ENCODE data around the gene PCYT1A. TPM values are rescaled to one million over a fixed set of nuclear protein-coding genes. Genes with fewer than 3 reads are reported as not detected.

The PCYT1A gene
- total RNA-seq, 1 donor from 2014 or later, result 74.4 TPM

DNA sequence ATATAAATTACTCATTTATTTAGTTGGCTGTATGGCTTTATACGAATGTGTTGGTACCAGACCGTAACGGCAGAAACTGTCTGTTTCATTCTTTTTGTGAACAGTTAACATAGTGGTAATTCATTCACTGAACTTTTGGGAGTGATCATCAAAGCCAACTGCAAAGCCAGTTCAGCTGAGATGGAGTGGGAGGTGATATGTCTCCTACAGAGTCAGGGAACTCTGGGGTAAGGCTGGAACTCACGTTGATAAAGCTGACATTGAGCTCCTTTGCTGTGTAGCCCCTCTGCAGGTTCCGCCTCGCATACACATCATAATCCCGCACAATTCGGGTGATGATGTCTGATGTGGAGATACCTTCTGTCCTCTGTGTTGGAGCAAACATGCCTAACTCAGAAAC lies 45.8 kb downstream of the PCYT1A start:
- TF ChIP-seq, protein P1, sequence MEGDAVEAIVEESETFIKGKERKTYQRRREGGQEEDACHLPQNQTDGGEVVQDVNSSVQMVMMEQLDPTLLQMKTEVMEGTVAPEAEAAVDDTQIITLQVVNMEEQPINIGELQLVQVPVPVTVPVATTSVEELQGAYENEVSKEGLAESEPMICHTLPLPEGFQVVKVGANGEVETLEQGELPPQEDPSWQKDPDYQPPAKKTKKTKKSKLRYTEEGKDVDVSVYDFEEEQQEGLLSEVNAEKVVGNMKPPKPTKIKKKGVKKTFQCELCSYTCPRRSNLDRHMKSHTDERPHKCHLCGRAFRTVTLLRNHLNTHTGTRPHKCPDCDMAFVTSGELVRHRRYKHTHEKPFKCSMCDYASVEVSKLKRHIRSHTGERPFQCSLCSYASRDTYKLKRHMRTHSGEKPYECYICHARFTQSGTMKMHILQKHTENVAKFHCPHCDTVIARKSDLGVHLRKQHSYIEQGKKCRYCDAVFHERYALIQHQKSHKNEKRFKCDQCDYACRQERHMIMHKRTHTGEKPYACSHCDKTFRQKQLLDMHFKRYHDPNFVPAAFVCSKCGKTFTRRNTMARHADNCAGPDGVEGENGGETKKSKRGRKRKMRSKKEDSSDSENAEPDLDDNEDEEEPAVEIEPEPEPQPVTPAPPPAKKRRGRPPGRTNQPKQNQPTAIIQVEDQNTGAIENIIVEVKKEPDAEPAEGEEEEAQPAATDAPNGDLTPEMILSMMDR (IDR thresholded peaks at IDR 0.05), result no peak
- Mint-ChIP-seq H3K36me3 (ENCODE audit: low read depth) (peaks cover 35% of the 10 kb centered on the region), H3K4me1 (ENCODE audit: low read depth) (peaks cover 5% of the 10 kb centered on the region), H3K9me3 (ENCODE audit: low read depth) (no peaks in the 10 kb centered on the region), H3K27ac (ENCODE audit: unreplicated experiment) (no peak overlapping the region), H3K27me3 (ENCODE audit: low read depth) (no peaks in the 10 kb centered on the region), H3K4me3 (ENCODE audit: unreplicated experiment) (no peak overlapping the region)
- no peak for DNase-seq (ENCODE audit: low spot score)

DNA sequence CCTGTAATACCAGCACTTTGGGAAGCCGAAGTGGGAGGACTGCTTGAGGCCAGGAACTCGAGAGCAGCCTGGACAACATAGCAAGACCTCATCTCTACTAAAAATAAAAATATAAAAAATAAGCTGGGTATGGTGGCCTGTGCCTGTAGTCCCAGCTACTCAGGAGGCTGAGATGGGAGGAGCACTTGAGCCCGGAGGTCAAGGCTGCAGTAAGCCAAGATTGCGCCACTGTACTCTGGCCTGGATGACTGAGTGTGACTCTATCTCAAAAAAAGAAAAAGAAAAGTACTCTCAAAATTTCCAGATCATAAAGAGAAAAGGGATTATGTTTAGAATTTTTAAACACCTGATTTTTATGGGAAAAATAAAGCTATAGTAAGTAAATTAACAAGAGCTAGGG lies 47.1 kb downstream of the PCYT1A start:
- DNase-seq (ENCODE audit: low spot score), result no peak
- no peak overlapping the region for H3K4me3 Mint-ChIP-seq (ENCODE audit: unreplicated experiment)
- H3K27ac Mint-ChIP-seq (ENCODE audit: unreplicated experiment), result no peak overlapping the region
- peaks cover 5% of the 10 kb centered on the region for H3K4me1 Mint-ChIP-seq (ENCODE audit: low read depth)
- H3K9me3 Mint-ChIP-seq (ENCODE audit: low read depth), result no peaks in the 10 kb centered on the region
- no peaks in the 10 kb centered on the region for H3K27me3 Mint-ChIP-seq (ENCODE audit: low read depth)
- TF ChIP-seq, protein P1 (IDR thresholded peaks at IDR 0.05), result no peak
- peaks cover 35% of the 10 kb centered on the region for H3K36me3 Mint-ChIP-seq (ENCODE audit: low read depth)

DNA sequence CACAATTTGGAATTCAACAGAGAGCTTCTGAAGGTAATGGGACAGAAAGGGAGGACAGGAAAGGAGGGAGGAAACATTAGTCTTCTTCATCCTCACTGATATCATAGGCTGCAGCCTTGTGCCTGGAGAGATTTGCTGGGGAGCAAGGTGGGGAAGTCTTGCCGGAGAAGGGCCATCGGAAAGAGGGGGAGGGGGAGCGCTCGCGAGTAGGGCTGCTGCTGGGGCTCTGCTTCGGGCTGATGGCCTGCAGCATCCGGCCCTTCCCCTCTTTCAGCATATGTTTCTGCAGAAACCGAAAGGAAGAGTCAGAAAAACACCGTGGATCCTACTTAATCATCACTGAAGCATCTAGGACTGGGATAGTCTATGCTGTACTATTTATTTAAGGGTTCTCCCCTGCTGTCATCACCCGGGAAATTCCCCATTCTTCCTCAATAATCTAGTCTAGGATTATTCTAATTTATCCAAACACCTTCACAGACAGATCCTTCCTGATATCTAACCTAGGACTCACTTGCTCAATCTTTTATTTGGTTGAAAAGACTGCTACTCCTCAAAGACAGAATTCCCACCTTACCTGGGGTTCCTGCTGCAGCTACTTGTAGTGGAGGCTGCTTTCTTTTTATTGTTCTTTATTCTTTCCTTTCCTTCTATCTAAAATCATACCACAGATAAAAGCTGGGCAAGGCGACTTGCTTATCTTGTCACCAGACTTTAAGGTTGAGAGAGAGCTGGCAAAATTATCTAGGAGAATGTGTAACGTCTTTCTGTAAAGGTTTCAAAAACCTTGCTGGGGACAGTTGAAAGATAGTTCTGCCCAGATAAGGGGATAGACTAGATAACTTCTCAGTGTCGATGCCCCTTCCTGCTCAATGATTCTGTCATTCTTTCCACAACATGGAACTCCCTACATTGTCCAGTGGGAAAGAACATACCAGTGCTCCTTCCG lies 48.6 kb downstream of the PCYT1A start:
- Mint-ChIP-seq H3K36me3 (ENCODE audit: low read depth) (peaks cover 33% of the 10 kb centered on the region), H3K27me3 (ENCODE audit: low read depth) (no peaks in the 10 kb centered on the region), H3K4me1 (ENCODE audit: low read depth) (peaks cover 5% of the 10 kb centered on the region), H3K9me3 (ENCODE audit: low read depth) (no peaks in the 10 kb centered on the region), H3K27ac (ENCODE audit: unreplicated experiment) (no peak overlapping the region), H3K4me3 (ENCODE audit: unreplicated experiment) (no peak overlapping the region)
- TF ChIP-seq, protein P1 (IDR thresholded peaks at IDR 0.05), result no peak
- no peak for DNase-seq (ENCODE audit: low spot score)

DNA sequence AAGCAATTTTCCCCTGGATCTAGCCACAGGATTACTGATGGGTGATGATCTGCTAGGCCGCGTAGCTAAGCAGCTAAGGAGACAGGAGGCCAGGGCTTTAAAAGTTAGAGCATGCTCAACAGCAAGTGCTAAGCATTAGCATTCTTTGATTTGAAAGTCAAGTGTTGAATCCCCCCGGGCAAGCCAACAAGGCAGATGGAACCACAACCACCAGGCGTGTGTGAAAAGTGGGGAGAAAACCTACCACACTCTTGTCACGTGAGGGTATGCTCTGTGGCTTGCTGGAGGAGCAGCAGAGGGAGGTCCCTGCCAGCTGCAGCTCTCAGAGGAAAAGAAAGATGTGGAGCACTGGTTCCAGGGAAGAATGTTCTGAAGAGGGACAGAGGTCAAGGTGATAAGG lies 50.3 kb downstream of the PCYT1A start:
- Mint-ChIP-seq H3K36me3 (ENCODE audit: low read depth) (peaks cover 43% of the 10 kb centered on the region), H3K27ac (ENCODE audit: unreplicated experiment) (no peak overlapping the region), H3K4me3 (ENCODE audit: unreplicated experiment) (no peak overlapping the region), H3K4me1 (ENCODE audit: low read depth) (peaks cover 5% of the 10 kb centered on the region), H3K27me3 (ENCODE audit: low read depth) (no peaks in the 10 kb centered on the region), H3K9me3 (ENCODE audit: low read depth) (no peaks in the 10 kb centered on the region)
- TF ChIP-seq, protein P1 (IDR thresholded peaks at IDR 0.05), result no peak
- DNase-seq (ENCODE audit: low spot score), result no peak

DNA sequence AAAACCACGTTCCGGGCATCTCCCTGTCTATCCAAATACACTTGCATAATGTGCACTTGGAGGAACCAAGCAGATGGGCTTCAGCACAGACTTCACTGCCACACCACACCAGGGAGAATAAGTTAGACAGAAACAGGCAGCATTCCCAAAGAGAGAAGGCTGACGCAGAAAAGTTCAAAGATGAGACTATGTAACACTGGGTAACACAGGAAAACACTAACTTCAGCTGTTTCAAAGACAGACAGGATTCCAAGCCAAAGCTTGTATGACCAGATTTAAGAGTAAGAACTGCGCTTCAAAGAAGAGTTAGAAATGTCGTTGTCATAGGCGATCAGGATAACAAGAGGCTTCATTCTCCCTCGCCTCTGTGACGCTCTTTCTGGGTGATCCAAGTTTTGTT lies 51.3 kb downstream of the PCYT1A start:
- Mint-ChIP-seq H3K27me3 (ENCODE audit: low read depth) (no peaks in the 10 kb centered on the region), H3K4me1 (ENCODE audit: low read depth) (peaks cover 5% of the 10 kb centered on the region), H3K4me3 (ENCODE audit: unreplicated experiment) (no peak overlapping the region), H3K27ac (ENCODE audit: unreplicated experiment) (peak overlapping the region; percentile 63), H3K36me3 (ENCODE audit: low read depth) (peaks cover 38% of the 10 kb centered on the region), H3K9me3 (ENCODE audit: low read depth) (no peaks in the 10 kb centered on the region)
- no peak for DNase-seq (ENCODE audit: low spot score)
- TF ChIP-seq, protein P1 (IDR thresholded peaks at IDR 0.05), result no peak

Measured in chondrocyte (in vitro differentiated cells).